Fibroblast of peridontal ligament (primary cell): ENCODE measurements around the gene PTPRG.

Source experiments
- DNase-seq: peaks from one replicate; pipeline ENCODE4 v3.0.0-alpha.2; 2010; ENCODE audit errors: extremely low read depth

Gene PTPRG

GRCh38 chr3:62180514-62180913 is 619.1 kb downstream of the PTPRG start:
- DNase-seq, result no peak

GRCh38 chr3:62183087-62183486 is 621.7 kb downstream of the PTPRG start:
- no peak for DNase-seq

GRCh38 chr3:62183969-62184368 is 622.6 kb downstream of the PTPRG start:
- DNase-seq, result no peak

- no peak for DNase-seq
These were observed 623.2 kb downstream of the PTPRG start for GRCh38 chr3:62184559-62184958.

GRCh38 chr3:62187022-62187431 is 625.7 kb downstream of the PTPRG start:
- peak; percentile 38 for DNase-seq

- DNase-seq, result peak; percentile 83
These were observed 627.5 kb downstream of the PTPRG start for GRCh38 chr3:62188681-62189375.

- no peak for DNase-seq
These were observed 628.0 kb downstream of the PTPRG start for GRCh38 chr3:62189376-62189698.

- DNase-seq, result no peak
These were observed 631.5 kb downstream of the PTPRG start for GRCh38 chr3:62192891-62193290.

- no peak for DNase-seq
These were observed 632.4 kb downstream of the PTPRG start for GRCh38 chr3:62193586-62194345.

GRCh38 chr3:62197350-62198012 is 636.1 kb downstream of the PTPRG start:
- DNase-seq, result no peak

GRCh38 chr3:62199126-62199525 is 637.8 kb downstream of the PTPRG start:
- DNase-seq, result no peak

GRCh38 chr3:62201438-62202035 is 640.2 kb downstream of the PTPRG start:
- peak; percentile 58 for DNase-seq

GRCh38 chr3:62203152-62203551 is 641.8 kb downstream of the PTPRG start:
- no peak for DNase-seq

- DNase-seq, result no peak
These were observed 642.2 kb downstream of the PTPRG start for GRCh38 chr3:62203561-62203960.

- no peak for DNase-seq
These were observed 645.8 kb downstream of the PTPRG start for GRCh38 chr3:62207197-62207596.

GRCh38 chr3:62208385-62208784 is 647.0 kb downstream of the PTPRG start:
- no peak for DNase-seq

GRCh38 chr3:62209101-62209500 is 647.7 kb downstream of the PTPRG start:
- DNase-seq, result no peak

GRCh38 chr3:62210011-62210410 is 648.6 kb downstream of the PTPRG start:
- no peak for DNase-seq

GRCh38 chr3:62211675-62212429 is 650.5 kb downstream of the PTPRG start:
- DNase-seq, result no peak

- DNase-seq, result no peak
These were observed 653.5 kb downstream of the PTPRG start for GRCh38 chr3:62214850-62215249.

- no peak for DNase-seq
These were observed 659.2 kb downstream of the PTPRG start for GRCh38 chr3:62220616-62221015.

- no peak for DNase-seq
These were observed 663.7 kb downstream of the PTPRG start for GRCh38 chr3:62225051-62225450.
